ENCODE data around the gene RXRA. TPM values are rescaled to one million over a fixed set of nuclear protein-coding genes. Genes with fewer than 3 reads are reported as not detected.

Gene RXRA
- total and polyA plus RNA-seq, 10 of the 15 experiments (the other 5 are each of a cell fraction or from before 2014, with no cell fraction given) = 0.89 to 36.8 (median 11.1) TPM

- 11% methylated on average over 12 of the region's 12 CpGs for WGBS (ENCODE audit: insufficient coverage, insufficient replicate concordance, low lambda C conversion rate, missing lambda C conversion rate)
Measured at GRCh38 chr9:134289241-134289875, 36.9 kb upstream of the RXRA start.

GRCh38 chr9:134290603-134291451, 35.4 kb upstream of the RXRA start:
- TF ChIP-seq RELA (IDR thresholded peaks at IDR 0.05; ENCODE audit: borderline replicate concordance, partially characterized antibody) (no peak), TCF3 (IDR thresholded peaks at IDR 0.05; ENCODE audit: borderline replicate concordance, insufficient read depth, low read depth, low read length) (no peak), BCL3 (IDR thresholded peaks at IDR 0.05; ENCODE audit: borderline replicate concordance, insufficient read depth, low read depth, low read length, poor library complexity, severe bottlenecking) (no peak), STAT1 (conservative IDR thresholded peaks at IDR 0.05) (no peak), PML (IDR thresholded peaks at IDR 0.05; ENCODE audit: low read length) (no peak), ZZZ3 (IDR thresholded peaks at IDR 0.05; ENCODE audit: control insufficient read depth, insufficient read length, low read depth) (no peak), MEF2A (IDR thresholded peaks at IDR 0.05; ENCODE audit: insufficient read depth, low read depth, low read length) (no peak), SUPT20H (IDR thresholded peaks at IDR 0.05; ENCODE audit: borderline replicate concordance, control insufficient read depth, low read depth, low read length) (no peak), RFX5 (IDR thresholded peaks at IDR 0.05; ENCODE audit: low read depth, low read length) (no peak), EP300 (IDR thresholded peaks at IDR 0.05; ENCODE audit: borderline replicate concordance in 1 of 2, control insufficient read depth in 1 of 2, low read depth in 2 of 2, low read length in 2 of 2) (no peak)
- no peaks in the 10 kb centered on the region for H4K20me1 ChIP-seq (ENCODE audit: control insufficient read depth, insufficient read depth)
- no peak for DNase-seq (ENCODE audit: low read depth, low spot score)
- ChIA-PET SMC1A (ENCODE audit: uncharacterized antibody, unreplicated experiment) (no interaction called here), RAD21 (ENCODE audit: unreplicated experiment) (interaction anchor here (1.1 kb wide), 1 partner anchor 152 kb away, joined by 3 read pairs; no protein-coding TSS in a partner anchor), POLR2A (no interaction called here), CTCF (no interaction called here)
- H3K79me2 ChIP-seq (ENCODE audit: control insufficient read depth, insufficient read depth, low read length) = no peaks in the 10 kb centered on the region
- in situ Hi-C loops (cut with MboI) = no loop called here
- no peaks in the 10 kb centered on the region; a peak in 1 of 4 replicates for H3K27me3 ChIP-seq (replicated peaks in 1 of 2; ENCODE audit: control insufficient read depth in 2 of 2, insufficient read depth in 2 of 2, low read length in 1 of 2)
- no peaks in the 10 kb centered on the region for H3K4me1 ChIP-seq (ENCODE audit: control insufficient read depth, insufficient read depth, low read length)
- no peaks in the 10 kb centered on the region for H3K36me3 ChIP-seq (ENCODE audit: control insufficient read depth in 2 of 2, insufficient read depth in 2 of 2, low read length in 1 of 2)
- 43% methylated on average over 12 of the region's 12 CpGs for WGBS (ENCODE audit: insufficient coverage, insufficient replicate concordance, low lambda C conversion rate, missing lambda C conversion rate)
- intact Hi-C loops (cut with micrococcal nuclease; ENCODE audit: unreplicated experiment) = no loop called here
- H2AFZ ChIP-seq (ENCODE audit: control insufficient read depth, low read depth, low read length) = no peak overlapping the region
- BruUV-seq (replicated peaks) = no TSS peak
- no peak overlapping the region for H3K27ac ChIP-seq (ENCODE audit: control insufficient read depth, insufficient read depth)
- no peak overlapping the region for H3K9ac ChIP-seq (ENCODE audit: control insufficient read depth, insufficient read depth, low read length)
- FAIRE-seq = no peak
- no peaks in the 10 kb centered on the region for H3K9me3 ChIP-seq (replicated peaks; ENCODE audit: control insufficient read depth, insufficient read depth, low read length)
- no peak for ATAC-seq
- H3K4me3 ChIP-seq = no peak overlapping the region
- H3K4me2 ChIP-seq (ENCODE audit: control insufficient read depth, insufficient read depth) = no peak overlapping the region

More at GRCh38 chr9:134289241-134289875, 36.9 kb upstream of the RXRA start:
- H3K36me3 ChIP-seq (ENCODE audit: control insufficient read depth in 2 of 2, insufficient read depth in 2 of 2, low read length in 1 of 2) = no peaks in the 10 kb centered on the region
- SMC1A ChIA-PET (ENCODE audit: uncharacterized antibody, unreplicated experiment) = no interaction called here
- FAIRE-seq = no peak
- POLR2A ChIA-PET = no interaction called here
- H3K4me2 ChIP-seq (ENCODE audit: control insufficient read depth, insufficient read depth) = no peak overlapping the region
- H3K9ac ChIP-seq (ENCODE audit: control insufficient read depth, insufficient read depth, low read length) = no peak overlapping the region
- H3K27ac ChIP-seq (ENCODE audit: control insufficient read depth, insufficient read depth) = no peak overlapping the region
- intact Hi-C loops (cut with micrococcal nuclease; ENCODE audit: unreplicated experiment) = no loop called here
- CTCF ChIA-PET = no interaction called here
- TF ChIP-seq NR2F1 (conservative IDR thresholded peaks at IDR 0.05) (no peak), MEF2A (IDR thresholded peaks at IDR 0.05; ENCODE audit: insufficient read depth, low read depth, low read length) (no peak)
- H2AFZ ChIP-seq (ENCODE audit: control insufficient read depth, low read depth, low read length) = no peak overlapping the region
- H3K4me3 ChIP-seq = no peak overlapping the region
- in situ Hi-C loops (cut with MboI) = no loop called here
- H4K20me1 ChIP-seq (ENCODE audit: control insufficient read depth, insufficient read depth) = no peaks in the 10 kb centered on the region
- no peaks in the 10 kb centered on the region for H3K4me1 ChIP-seq (ENCODE audit: control insufficient read depth, insufficient read depth, low read length)
- H3K27me3 ChIP-seq (replicated peaks in 1 of 2; ENCODE audit: control insufficient read depth in 2 of 2, insufficient read depth in 2 of 2, low read length in 1 of 2) = no peaks in the 10 kb centered on the region; a peak in 1 of 4 replicates
- BruUV-seq (replicated peaks) = no TSS peak
- no peak for DNase-seq (ENCODE audit: low read depth, low spot score)
- no peaks in the 10 kb centered on the region for H3K9me3 ChIP-seq (replicated peaks; ENCODE audit: control insufficient read depth, insufficient read depth, low read length)
- H3K79me2 ChIP-seq (ENCODE audit: control insufficient read depth, insufficient read depth, low read length) = no peaks in the 10 kb centered on the region
- ATAC-seq = no peak
- RAD21 ChIA-PET (ENCODE audit: unreplicated experiment) = no interaction called here

Measured in GM12878 (cell line).